Karpas-422 (cell line): ENCODE measurements around the gene ERAS. TPM values are rescaled to one million over a fixed set of nuclear protein-coding genes. Genes with fewer than 3 reads are reported as not detected.

Experiments used
- DNase-seq: peaks from one replicate; pipeline ENCODE4 v3.0.0-alpha.2; 2015
- H2AFZ ChIP-seq: fragments of 200-600 bp; sonication (generic); 2 replicates; pipeline ENCODE4 v1.6.1; 2014; ENCODE audit warnings: antibody characterized with exemption, low read length, mixed read lengths
- H3K27ac ChIP-seq: fragments of 200-600 bp; sonication (generic); 2 replicates; pipeline ENCODE4 v1.5.1; 2014; ENCODE audit warnings: mild to moderate bottlenecking, low read length, moderate library complexity
- H3K27me3 ChIP-seq: fragments of 200-600 bp; sonication (generic); 2 replicates; pipeline ENCODE4 v1.6.1; 2014; ENCODE audit warnings: low read length, mixed read lengths
- H3K36me3 ChIP-seq: fragments of 200-600 bp; sonication (generic); 2 replicates; pipeline ENCODE4 v1.6.1; 2014; ENCODE audit warnings: low read length, mixed read lengths; ENCODE audit not compliant: insufficient read depth
- H3K4me1 ChIP-seq: fragments of 200-600 bp; sonication (generic); 2 replicates; pipeline ENCODE4 v1.6.1; 2014; ENCODE audit warnings: mild to moderate bottlenecking, low read length, mixed read lengths
- H3K4me2 ChIP-seq: fragments of 200-600 bp; sonication (generic); 2 replicates; pipeline ENCODE4 v1.6.1; 2014; ENCODE audit warnings: low read length, low read depth, mild to moderate bottlenecking; ENCODE audit not compliant: poor library complexity, severe bottlenecking
- H3K4me3 ChIP-seq: fragments of 200-600 bp; sonication (generic); 2 replicates; pipeline ENCODE4 v1.5.1; 2014; ENCODE audit warnings: mild to moderate bottlenecking, antibody characterized with exemption, low read length, mixed read lengths
- H3K79me2 ChIP-seq: fragments of 200-600 bp; sonication (generic); 2 replicates; pipeline ENCODE4 v1.6.1; 2014; ENCODE audit warnings: mild to moderate bottlenecking, low read length, mixed read lengths
- H3K9ac ChIP-seq: fragments of 200-600 bp; sonication (generic); 2 replicates; pipeline ENCODE4 v1.6.0; 2014; ENCODE audit warnings: low read length
- H3K9me2 ChIP-seq: fragments of 200-600 bp; sonication (generic), shearing (Covaris generic); replicated peaks from 2 replicates; pipeline ENCODE4 v1.6.0; 2014; ENCODE audit warnings: mild to moderate bottlenecking, low read length, moderate library complexity; ENCODE audit not compliant: insufficient read depth
- H3K9me3 ChIP-seq: fragments of 300-700, 200-600 bp; sonication (generic); 2 replicates; pipeline ENCODE4 v1.6.1; 2014; ENCODE audit warnings: low read length, mixed read lengths
- H4K20me1 ChIP-seq: fragments of 200-600 bp; sonication (generic); 2 replicates; pipeline ENCODE4 v1.6.1; 2014; ENCODE audit warnings: mild to moderate bottlenecking, antibody characterized with exemption, low read length, low read depth; ENCODE audit not compliant: insufficient read depth
- total RNA-seq: library from RNA; depleted of rRNA; stranded (reverse); fragments of >200 nt; shearing (Covaris generic); gene quantifications from 2 replicates; pipeline ENCODE4 v1.2.3, GENCODE V29; 2014; ENCODE audit warnings: low replicate concordance

Gene ERAS
- total RNA-seq, 1 experiment from 2014 or later: not detected

DNA sequence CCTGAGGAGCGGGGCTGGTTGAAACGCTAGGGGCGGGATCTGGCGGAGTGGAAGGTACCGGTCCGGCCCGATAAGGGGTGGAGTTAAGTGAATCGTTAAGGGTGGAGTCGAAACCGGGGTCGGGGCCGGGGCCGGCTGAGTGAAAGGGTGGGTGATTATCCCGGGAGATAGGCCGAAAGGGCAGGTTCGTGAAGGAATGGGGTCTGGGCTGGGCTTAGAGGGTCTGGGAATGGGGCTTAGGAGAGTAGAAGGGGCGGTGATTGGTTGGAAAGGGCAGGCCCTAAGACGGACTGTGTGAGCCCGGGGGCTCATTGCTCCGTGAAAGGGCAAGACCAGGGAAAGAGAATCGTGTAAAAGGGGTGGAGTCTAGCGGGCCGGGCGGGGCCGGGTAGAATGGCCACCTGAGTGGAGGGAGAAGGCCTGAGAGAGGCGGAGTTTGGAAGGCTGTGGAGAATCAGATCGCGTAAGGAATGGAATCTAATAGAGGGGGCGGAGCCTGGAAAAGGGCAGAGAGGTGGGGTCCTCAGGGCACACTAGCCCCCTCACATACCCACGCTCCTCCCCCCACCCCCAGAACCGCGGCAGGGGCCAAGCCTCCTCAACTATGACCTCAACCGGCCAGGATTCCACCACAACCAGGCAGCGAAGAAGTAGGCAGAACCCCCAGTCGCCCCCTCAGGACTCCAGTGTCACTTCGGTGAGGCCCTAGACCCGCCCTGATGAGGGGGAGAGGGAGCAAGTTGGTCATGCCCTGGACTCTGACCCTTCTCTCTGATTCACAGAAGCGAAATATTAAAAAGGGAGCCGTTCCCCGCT is 24.0 kb upstream of the ERAS start:
- Histone ChIP-seq H3K4me2 (peak overlapping the region; percentile 78), H4K20me1 (no peaks in the 10 kb centered on the region), H3K27ac (peak overlapping the region; percentile 78), H3K4me3 (peak overlapping the region; percentile 74), H3K79me2 (0 out of 2 replicates have a peak, but pooled peaks cover 5% of the 10 kb centered on the region), H3K4me1 (peaks cover 15% of the 10 kb centered on the region), H3K9me2 (no peaks in the 10 kb centered on the region), H3K9me3 (no peaks in the 10 kb centered on the region), H3K36me3 (0 out of 2 replicates have a peak, but pooled peaks cover 2% of the 10 kb centered on the region), H3K27me3 (no peaks in the 10 kb centered on the region), H3K9ac (peak overlapping the region; percentile 74), H2AFZ (no peak overlapping the region)
- peak; percentile 88 for DNase-seq

DNA sequence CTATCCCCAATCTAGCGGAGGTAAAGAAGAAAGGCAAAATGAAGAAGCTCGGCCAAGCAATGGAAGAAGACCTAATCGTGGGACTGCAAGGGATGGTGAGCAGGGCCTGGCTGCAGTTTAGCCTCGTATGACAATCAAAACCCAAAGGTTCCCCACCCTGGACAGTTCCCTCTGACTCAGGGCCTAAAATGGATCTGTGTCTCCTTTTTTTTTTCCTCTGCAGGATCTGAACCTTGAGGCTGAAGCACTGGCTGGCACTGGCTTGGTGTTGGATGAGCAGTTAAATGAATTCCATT is 23.5 kb upstream of the ERAS start:
- Histone ChIP-seq H3K27ac (no peak overlapping the region), H3K36me3 (0 out of 2 replicates have a peak, but pooled peaks cover 2% of the 10 kb centered on the region), H3K9me3 (no peaks in the 10 kb centered on the region), H3K9me2 (no peaks in the 10 kb centered on the region), H3K4me2 (peak overlapping the region; percentile 78), H3K9ac (peak overlapping the region; percentile 74), H3K27me3 (no peaks in the 10 kb centered on the region), H3K79me2 (0 out of 2 replicates have a peak, but pooled peaks cover 5% of the 10 kb centered on the region), H3K4me1 (peaks cover 15% of the 10 kb centered on the region), H3K4me3 (peak overlapping the region; percentile 74), H2AFZ (no peak overlapping the region), H4K20me1 (no peaks in the 10 kb centered on the region)
- DNase-seq: no peak

DNA sequence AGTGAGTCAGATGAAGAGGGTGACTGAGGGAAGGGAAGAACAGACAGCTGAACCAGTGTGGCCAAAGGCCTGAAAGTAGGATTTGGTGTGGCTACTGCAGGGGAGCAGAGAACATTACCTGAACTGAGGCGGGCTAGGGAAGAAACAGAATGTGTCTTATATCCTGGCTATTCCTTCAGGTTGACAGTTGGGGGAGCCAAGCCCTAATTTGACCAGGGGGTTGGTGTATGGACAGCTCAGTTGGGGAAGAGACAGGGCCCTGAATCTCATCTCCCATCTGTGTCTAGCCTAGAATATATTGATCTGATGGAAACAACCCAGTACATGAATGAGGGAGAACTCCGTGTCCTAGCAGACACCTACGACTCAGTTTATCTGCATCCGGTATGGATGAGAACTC is 20.2 kb upstream of the ERAS start:
- Histone ChIP-seq H3K27ac (no peak overlapping the region), H2AFZ (no peak overlapping the region), H4K20me1 (no peaks in the 10 kb centered on the region), H3K36me3 (0 out of 2 replicates have a peak, but pooled peaks cover 2% of the 10 kb centered on the region), H3K4me2 (no peak overlapping the region), H3K9me3 (no peaks in the 10 kb centered on the region), H3K4me3 (no peak overlapping the region), H3K9ac (no peak overlapping the region), H3K9me2 (no peaks in the 10 kb centered on the region), H3K27me3 (no peaks in the 10 kb centered on the region), H3K4me1 (peaks cover 9% of the 10 kb centered on the region), H3K79me2 (0 out of 2 replicates have a peak, but pooled peaks cover 5% of the 10 kb centered on the region)
- no peak for DNase-seq

DNA sequence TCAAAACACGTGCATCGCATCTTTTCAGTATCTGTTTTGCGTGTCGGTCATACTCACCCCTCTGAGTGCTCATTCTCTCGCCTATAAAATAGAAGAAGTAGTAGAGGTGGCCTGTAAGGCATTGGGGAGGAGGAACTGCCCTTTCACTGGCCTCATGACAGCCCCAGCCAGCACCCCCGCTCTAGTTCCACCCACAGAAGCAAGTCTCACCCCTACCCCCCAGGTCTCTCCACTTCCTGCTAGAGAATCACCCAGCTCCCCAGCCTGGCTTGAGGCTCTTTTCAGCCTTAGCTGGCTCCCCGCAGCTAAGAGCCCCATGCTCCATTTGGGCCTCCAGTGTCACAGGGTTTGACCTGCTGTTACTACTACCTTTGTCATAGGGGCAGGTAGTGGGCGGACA is 12.7 kb upstream of the ERAS start:
- Histone ChIP-seq H3K4me3 (no peak overlapping the region), H2AFZ (no peak overlapping the region), H3K36me3 (no peaks in the 10 kb centered on the region), H3K27ac (no peak overlapping the region), H3K79me2 (no peaks in the 10 kb centered on the region), H3K9ac (no peak overlapping the region), H3K27me3 (no peaks in the 10 kb centered on the region), H3K9me3 (no peaks in the 10 kb centered on the region), H4K20me1 (no peaks in the 10 kb centered on the region), H3K4me1 (no peaks in the 10 kb centered on the region), H3K4me2 (no peak overlapping the region), H3K9me2 (no peaks in the 10 kb centered on the region)
- DNase-seq: no peak

DNA sequence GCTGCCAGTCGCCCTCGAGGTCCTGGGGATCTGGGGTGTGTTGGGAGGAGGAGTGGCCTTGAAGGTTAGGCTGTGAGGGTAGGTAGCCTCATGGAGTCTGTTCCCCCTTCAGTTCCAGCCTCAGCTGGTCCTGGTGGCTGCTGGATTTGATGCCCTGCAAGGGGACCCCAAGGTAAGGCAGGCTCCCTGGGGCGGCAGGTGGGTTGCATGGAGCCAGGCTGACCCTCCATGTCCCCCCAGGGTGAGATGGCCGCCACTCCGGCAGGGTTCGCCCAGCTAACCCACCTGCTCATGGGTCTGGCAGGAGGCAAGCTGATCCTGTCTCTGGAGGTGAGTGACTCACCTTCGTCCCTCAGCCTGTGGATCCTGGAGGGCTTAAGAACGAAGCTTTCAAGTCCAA is 11.6 kb upstream of the ERAS start:
- no peak overlapping the region for H2AFZ ChIP-seq
- no peaks in the 10 kb centered on the region for H3K27me3 ChIP-seq
- H3K9me3 ChIP-seq: no peaks in the 10 kb centered on the region
- no peaks in the 10 kb centered on the region for H3K4me1 ChIP-seq
- H3K9ac ChIP-seq: no peak overlapping the region
- H4K20me1 ChIP-seq: no peaks in the 10 kb centered on the region
- H3K79me2 ChIP-seq: no peaks in the 10 kb centered on the region
- H3K27ac ChIP-seq: no peak overlapping the region
- no peaks in the 10 kb centered on the region for H3K9me2 ChIP-seq
- no peaks in the 10 kb centered on the region for H3K36me3 ChIP-seq
- H3K4me3 ChIP-seq: no peak overlapping the region
- H3K4me2 ChIP-seq: no peak overlapping the region
- DNase-seq: no peak

DNA sequence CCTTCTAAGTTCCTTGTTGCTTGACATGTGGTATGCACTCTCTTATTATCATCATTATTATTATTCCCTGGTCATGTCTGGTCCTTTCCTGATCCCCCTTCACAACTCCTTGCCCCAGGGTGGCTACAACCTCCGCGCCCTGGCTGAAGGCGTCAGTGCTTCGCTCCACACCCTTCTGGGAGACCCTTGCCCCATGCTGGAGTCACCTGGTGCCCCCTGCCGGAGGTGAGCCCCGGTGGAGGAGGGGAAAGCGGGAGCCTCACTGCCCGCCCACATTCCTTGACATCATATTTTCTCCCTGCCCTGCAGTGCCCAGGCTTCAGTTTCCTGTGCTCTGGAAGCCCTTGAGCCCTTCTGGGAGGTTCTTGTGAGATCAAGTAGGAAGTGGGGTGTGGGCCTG is 11.0 kb upstream of the ERAS start:
- Histone ChIP-seq H3K9me2 (no peaks in the 10 kb centered on the region), H3K4me3 (no peak overlapping the region), H3K79me2 (no peaks in the 10 kb centered on the region), H2AFZ (no peak overlapping the region), H3K9ac (no peak overlapping the region), H3K36me3 (no peaks in the 10 kb centered on the region), H3K4me1 (no peaks in the 10 kb centered on the region), H3K4me2 (no peak overlapping the region), H3K9me3 (no peaks in the 10 kb centered on the region), H4K20me1 (no peaks in the 10 kb centered on the region), H3K27ac (no peak overlapping the region), H3K27me3 (no peaks in the 10 kb centered on the region)
- DNase-seq: no peak

DNA sequence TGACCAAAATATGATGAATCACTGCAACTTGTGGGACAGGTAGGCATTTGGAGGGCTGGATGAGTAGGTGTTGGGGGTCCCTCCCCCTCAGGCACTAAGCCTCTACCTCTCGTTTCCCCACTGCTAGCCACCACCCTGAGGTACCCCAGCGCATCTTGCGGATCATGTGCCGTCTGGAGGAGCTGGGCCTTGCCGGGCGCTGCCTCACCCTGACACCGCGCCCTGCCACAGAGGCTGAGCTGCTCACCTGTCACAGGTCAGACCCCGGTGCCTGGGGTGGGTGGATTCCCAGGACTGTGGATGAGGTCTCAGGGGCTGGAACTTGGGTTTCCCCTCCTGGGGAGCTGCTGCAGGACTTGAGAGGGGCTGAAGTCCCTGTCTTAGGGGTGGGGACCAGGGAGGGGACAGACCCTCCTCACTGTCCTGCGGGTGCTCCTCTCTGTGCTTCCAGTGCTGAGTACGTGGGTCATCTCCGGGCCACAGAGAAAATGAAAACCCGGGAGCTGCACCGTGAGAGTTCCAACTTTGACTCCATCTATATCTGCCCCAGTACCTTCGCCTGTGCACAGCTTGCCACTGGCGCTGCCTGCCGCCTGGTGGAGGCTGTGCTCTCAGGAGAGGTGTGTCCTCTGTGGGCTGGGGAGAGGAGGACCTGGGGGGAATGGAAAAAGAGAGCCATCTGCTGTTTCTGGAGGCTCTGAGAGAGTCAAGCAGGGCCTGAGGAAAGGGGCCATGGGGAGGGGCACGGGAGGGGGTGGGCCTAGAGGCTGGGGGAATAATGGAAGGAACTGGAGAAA is 10.1 kb upstream of the ERAS start:
- H3K27me3 ChIP-seq: no peaks in the 10 kb centered on the region
- no peak overlapping the region for H2AFZ ChIP-seq
- no peaks in the 10 kb centered on the region for H3K9me2 ChIP-seq
- no peaks in the 10 kb centered on the region for H3K79me2 ChIP-seq
- H4K20me1 ChIP-seq: no peaks in the 10 kb centered on the region
- no peaks in the 10 kb centered on the region for H3K4me1 ChIP-seq
- H3K36me3 ChIP-seq: no peaks in the 10 kb centered on the region
- H3K27ac ChIP-seq: no peak overlapping the region
- no peak overlapping the region for H3K4me2 ChIP-seq
- no peaks in the 10 kb centered on the region for H3K9me3 ChIP-seq
- no peak overlapping the region for H3K9ac ChIP-seq
- no peak for DNase-seq
- H3K4me3 ChIP-seq: no peak overlapping the region

DNA sequence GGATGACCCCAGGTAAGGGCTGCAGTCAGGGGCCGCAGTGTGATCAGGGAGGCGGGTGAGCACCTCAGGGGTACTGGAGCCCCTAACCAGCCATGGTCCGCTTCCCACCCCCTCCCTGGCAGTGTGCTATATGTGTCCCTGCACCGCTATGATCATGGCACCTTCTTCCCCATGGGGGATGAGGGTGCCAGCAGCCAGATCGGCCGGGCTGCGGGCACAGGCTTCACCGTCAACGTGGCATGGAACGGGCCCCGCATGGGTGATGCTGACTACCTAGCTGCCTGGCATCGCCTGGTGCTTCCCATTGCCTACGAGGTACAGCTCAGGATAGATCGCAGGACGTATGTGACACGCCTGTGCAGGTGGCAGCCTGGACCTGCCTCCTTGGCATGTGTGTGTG is 8.2 kb upstream of the ERAS start:
- Histone ChIP-seq H3K27ac (no peak overlapping the region), H3K9me2 (no peaks in the 10 kb centered on the region), H3K79me2 (no peaks in the 10 kb centered on the region), H2AFZ (no peak overlapping the region), H3K36me3 (no peaks in the 10 kb centered on the region), H3K9ac (no peak overlapping the region), H3K4me2 (no peak overlapping the region), H3K4me1 (no peaks in the 10 kb centered on the region), H3K4me3 (no peak overlapping the region), H3K9me3 (no peaks in the 10 kb centered on the region), H4K20me1 (no peaks in the 10 kb centered on the region), H3K27me3 (no peaks in the 10 kb centered on the region)
- DNase-seq: no peak
